NCI-H2081 treated with DMSO at 0.1 percent for 48 hours (cell line): ENCODE data around the gene ACTR10.
A peak's percentile ranks its signal among the peaks of the same experiment; 100 is the strongest.

Source experiments
- DNase-seq: peaks from one replicate; lab custom pipeline; 2025; lab: John Stamatoyannopoulos, UW

Gene ACTR10

DNA sequence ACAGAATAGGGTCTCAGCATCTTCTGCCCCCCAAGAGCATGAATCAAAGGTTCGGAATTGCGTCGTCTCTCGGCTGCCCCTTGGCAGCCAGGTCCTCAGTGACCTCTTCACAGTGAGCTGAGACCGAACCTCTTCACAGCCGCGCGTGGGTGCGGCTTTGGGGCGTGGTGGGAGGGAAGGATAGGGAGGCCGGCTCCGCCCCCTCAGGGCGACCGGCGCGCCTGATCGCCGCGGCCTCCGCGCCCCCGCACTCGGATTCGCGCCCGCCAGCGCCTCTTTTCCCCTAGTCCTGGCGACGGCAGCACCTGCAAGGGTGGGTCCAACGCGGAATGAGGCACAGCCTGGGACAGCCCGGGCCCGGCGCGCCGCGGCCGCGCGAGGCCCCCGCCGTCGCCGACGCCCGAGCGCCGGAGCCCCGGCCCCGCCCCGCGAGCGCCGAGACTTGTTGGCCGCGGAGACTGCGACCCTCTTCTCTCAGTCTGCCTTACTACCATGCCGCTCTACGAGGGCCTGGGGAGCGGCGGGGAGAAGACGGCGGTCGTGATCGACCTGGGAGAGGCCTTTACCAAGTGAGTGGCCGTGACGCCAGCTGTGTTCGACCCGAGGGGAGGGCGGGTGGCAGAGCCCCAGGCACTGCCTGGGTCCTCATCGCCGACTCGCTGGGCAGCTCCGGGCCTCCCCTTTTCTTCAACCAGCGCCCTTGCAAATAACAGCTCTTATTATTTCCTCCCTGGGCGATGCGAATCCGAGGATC, at the start of gene ACTR10:
ACTR10 (plus strand) TSS at position 424 of the 754 bp plus-strand sequence; CDS start at position 493, 69 bp downstream.
- DNase-seq = peak; percentile 34

- no peak for DNase-seq
Observed at GRCh38 chr14:58150243-58150805, 49.6 kb upstream of the ACTR10 start.

GRCh38 chr14:58151133-58152013, 48.6 kb upstream of the ACTR10 start:
- no peak for DNase-seq

GRCh38 chr14:58152014-58152857, 47.7 kb upstream of the ACTR10 start, which contains the start of gene ARMH4:
ARMH4 (minus strand) TSS chr14:58152213; CDS start chr14:58139358, 12,855 bp downstream.
- DNase-seq = peak; percentile 24

DNA sequence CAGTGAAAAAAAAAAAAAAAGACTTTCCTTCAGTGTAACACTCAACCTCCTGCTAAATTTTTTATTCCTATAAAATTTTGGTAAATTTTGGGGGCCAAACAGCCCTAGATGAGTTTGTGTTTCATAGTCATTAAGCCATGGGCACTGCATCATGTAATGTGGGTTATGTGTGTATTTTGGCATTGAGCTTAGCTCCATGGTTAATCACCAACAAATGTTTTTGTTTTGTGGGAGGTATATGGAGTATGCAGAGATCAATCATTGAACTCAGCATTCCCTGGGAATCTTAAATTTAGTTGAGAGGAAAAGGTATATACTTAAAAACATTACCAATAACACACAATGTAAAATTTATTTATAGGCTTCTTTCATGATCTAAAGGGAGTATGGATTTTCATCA, 39.4 kb upstream of the ACTR10 start:
- DNase-seq = no peak

- peak; percentile 4 for DNase-seq
Observed at GRCh38 chr14:58166005-58166983, 33.7 kb upstream of the ACTR10 start.

DNA sequence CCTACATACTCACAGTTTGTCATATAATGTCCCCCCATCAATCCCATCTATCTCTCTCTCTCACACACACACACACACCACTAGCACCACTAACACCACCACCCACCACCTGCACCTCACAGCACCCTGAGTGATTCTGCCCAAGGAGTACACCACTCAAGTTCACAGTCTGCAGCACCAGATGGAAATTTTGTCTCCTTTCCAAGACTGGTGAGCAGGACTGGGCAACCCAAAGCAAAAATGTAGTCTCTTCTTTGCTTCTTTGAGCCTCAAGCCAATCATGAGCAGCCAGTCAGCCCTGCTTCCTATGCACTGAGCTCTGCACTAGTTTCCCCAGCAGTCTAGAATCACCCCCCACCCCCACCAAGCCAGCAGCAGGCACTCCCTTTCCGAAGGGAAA, 32.9 kb upstream of the ACTR10 start:
- DNase-seq = no peak

GRCh38 chr14:58167891-58168290, 32.1 kb upstream of the ACTR10 start:
- DNase-seq = no peak

GRCh38 chr14:58171090-58171489, 28.9 kb upstream of the ACTR10 start:
- DNase-seq = peak; percentile 18

DNA sequence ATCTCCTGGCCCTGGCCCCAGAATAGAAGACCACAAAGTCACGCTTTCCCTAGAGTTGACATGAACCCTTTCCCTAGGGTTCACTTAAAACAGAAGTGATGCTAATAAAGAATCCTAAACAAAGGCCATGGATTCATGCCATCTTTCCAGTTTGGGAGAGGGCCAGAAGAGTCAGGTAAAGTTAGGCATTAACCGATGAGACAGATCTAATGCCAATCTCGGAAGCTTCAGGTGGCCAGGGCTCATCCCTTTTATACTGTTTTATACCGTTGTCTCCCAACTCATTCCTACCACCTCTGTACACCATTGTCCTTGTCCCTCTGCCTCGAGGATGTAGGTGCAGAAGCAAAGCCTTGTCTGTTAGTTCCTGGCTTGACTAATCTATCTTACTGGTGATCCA, 22.8 kb upstream of the ACTR10 start:
- no peak for DNase-seq

DNA sequence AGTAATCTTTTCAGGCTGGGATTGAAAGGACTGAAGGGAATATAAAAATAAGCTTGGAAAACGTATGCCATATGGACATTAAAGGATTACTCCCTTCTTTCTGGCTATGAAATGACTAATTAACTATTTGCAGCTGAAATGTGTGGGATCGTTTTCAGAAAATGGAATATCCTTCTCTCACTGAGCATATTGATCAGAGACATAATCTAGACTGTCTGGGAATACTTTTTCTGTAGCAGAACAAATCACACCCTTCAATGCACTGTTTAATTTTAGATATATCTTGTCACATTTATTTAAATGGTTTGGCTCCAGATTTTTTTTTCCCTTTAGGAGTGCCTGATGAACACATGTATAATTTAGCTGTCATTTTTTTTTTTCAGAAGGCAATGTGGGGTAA, 10.8 kb upstream of the ACTR10 start:
- DNase-seq = no peak

DNA sequence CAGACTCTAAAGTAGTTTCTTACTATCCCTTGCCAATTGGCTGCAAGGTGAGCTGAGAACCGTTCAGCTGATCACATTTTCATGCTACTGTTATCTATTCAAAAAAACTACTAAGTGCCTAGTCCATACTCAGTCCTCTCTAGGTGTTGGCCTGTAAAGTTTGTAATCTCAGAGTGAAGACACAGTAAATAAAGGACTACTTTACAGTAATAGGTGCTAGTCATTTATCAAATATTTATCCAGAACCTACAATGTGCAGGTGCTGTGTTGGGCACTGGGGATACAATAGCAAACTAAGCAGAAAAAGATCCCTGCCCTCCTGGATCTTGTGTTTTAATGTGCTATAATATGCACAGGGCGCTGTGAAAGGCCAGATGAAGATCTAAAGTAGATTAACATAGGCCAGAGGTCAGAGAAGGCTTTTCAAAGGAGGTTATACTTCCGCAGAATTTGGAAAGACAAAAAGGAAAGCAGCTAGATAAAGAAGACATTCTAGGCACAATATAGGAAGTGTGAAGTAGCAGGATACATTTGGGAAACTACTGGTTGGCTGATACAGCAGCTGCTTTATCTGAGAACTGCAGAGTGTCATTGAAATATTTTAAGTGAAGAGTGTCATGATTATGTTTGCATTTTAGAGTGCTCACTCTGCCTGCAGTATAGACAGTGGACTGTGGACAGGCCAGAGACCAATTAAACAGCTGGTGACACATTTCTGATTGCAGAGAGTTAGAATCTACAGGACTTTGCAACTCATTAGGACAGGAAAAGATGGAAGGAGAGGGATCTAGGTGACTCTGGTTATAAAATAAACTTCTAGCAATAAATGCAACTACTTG, 8.0 kb upstream of the ACTR10 start:
- DNase-seq = no peak

- DNase-seq = peak; percentile 6
Observed at GRCh38 chr14:58193542-58193941, 6.4 kb upstream of the ACTR10 start.

- no peak for DNase-seq
Observed at GRCh38 chr14:58196198-58196597, 3.8 kb upstream of the ACTR10 start.

- DNase-seq = no peak
Observed at GRCh38 chr14:58198086-58198485, 1.9 kb upstream of the ACTR10 start.

- no peak for DNase-seq
Observed at GRCh38 chr14:58200480-58200841, 512 bp downstream of the ACTR10 start.

- no peak for DNase-seq
Observed at GRCh38 chr14:58200846-58201245, 897 bp downstream of the ACTR10 start.

- no peak for DNase-seq
Observed at GRCh38 chr14:58213176-58213575, 13.2 kb downstream of the ACTR10 start.

GRCh38 chr14:58215191-58215914, 15.4 kb downstream of the ACTR10 start:
- no peak for DNase-seq
